HG02678 (cell line): ENCODE data around the gene RHOU.
"Not testable (repeated sequence)": the region's sequence is repeated elsewhere in the genome, so short reads cannot be mapped to it uniquely, and the experiment has no call there.

ENCODE experiments used
- ATAC-seq: cut with Tn5 transposase; IDR thresholded peaks from one replicate; pipeline ENCODE4 v1.9.1; 2021; ENCODE audit warnings: mild to moderate bottlenecking, moderate library complexity; ENCODE audit not compliant: unreplicated experiment

The RHOU gene

GRCh38 chr1:228734881-228735801 lies at the start of gene RHOU:
Gene RHOU (plus strand): TSS chr1:228735479. CDS start chr1:228735743, 264 bp downstream.
- ATAC-seq: peak; percentile 80

DNA sequence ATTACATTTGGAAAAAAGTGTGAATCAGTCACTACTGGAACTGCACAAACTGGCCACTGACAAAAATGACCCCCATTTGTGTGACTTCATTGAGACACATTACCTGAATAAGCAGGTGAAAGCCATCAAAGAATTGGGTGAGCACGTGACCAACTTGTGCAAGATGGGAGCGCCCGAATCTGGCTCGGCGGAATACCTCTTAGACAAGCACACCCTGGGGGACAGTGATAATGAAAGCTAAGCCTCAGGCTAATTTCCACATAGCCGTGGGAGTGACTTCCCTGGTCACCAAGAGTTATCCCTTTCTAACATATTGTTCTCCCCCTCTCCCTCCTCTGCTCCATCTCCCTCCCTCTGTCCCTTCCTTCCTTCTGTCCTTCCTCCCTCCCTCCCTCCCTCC lies 47.7 kb upstream of the RHOU start:
- no peak for ATAC-seq

DNA sequence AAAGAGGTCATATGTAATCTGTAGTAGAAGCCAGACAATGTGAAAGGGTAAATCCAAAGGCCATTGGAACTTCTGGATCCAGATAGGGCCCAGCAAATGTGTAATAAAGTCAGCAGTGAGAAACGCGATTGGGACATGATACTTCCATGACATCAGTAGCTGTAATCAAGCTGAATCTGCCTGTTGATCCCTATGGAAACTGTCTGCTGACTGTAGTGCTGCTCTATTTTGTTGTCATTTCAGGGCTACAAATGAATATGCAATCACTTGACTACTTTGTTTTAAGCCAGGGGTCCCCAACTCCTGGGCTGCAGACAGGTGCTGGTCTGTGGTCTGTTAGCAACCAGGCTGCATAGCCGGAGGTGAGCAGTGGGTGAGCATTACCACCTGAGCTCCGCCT lies 46.0 kb upstream of the RHOU start:
- ATAC-seq: no peak

DNA sequence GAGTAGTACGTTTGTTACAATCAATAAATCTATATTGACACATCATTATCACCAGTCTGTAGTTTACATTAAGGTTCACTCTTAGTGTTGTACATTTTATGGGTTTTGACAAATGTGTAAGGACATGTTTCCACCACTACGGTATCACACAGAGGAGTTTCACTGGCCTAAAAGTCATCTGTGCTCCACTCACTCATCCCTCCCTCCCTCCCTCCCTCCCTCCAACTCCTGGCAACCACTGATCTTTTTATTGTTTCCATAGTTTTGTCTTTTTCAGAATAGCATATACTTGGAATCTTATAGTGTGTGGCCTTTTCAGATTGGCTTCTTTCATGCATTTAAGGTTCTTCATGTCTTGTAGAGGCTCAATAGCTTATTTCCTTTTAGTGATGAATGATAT lies 44.1 kb upstream of the RHOU start:
- no peak for ATAC-seq

DNA sequence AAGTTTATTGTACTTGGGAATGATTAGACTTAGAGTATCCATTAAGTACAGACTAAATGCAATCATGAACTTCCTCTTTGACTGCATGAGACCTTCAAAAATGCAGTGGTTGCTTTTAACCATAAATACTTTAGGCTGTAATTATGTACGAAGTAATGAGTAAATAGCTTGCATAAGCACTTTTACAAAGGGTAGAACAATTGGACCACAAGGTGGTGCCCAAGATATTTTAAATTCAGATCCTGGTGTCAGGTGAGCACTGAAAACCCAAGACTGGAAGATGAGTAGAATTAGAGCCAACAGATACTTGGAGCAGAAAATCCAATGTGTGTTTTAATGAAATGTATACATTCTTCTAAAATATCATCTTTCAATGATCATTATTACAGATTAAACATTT lies 43.4 kb upstream of the RHOU start:
- no peak for ATAC-seq

- ATAC-seq: not testable (repeated sequence)
These were observed 40.8 kb upstream of the RHOU start for GRCh38 chr1:228694447-228694846.

DNA sequence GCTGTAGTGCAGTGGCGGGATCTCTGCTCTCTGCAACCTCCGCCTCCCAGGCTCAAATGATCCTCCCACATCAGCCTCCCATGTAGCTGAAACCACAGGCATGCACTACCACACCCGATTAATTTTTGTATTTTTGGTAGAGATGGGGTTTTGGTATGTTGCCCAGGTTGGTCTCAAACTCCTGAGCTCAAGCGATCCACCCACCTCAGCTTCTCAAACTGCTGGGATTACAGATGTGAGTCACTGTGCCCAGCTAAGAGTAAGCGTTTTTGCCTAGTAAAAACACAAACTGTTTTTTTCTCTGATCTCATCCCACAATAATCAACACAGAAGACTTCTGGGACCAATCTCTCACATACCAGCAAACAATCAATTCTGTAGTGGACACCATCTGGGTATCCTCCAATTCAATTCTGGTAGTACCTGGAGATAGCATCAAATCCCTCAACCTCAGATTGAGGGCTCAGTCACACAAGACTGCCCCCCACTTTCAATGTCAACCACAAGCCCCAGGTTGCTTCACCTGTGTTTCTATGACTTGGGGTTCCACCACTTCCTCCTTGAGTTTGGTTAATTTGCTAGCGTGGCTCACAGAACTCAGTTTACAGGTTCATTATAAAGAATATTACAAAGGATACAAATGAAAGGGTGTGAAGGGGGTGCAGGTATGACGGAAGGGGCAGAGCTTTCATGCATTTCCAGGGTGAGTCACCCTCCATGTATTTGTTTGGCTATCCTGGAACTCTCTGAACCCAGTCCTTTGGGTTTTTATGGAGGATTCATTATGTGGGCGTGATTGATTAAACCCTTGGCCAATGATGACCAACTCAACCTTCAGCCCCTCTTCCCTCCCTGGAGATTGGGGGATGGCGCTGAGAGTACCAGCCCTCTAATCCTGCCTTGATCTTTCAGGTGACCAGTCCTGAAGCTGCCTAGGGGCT lies 40.0 kb upstream of the RHOU start:
- ATAC-seq: no peak

- no peak for ATAC-seq
These were observed 37.9 kb upstream of the RHOU start for GRCh38 chr1:228697207-228698016.

DNA sequence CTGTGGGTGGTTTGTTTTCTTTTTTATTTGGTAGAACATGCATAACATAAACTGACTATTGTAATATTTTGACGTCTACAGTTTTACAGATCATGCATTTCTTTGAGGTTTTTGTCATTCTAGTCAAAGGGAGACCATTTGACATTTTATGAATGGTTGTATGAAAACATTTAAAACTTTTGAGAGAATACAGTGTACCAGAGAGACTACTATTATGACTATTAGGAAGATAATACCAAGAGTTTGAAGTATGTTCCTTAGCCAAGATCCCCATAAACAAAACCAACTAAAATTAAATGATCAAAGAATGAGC lies 37.3 kb upstream of the RHOU start:
- ATAC-seq: no peak

DNA sequence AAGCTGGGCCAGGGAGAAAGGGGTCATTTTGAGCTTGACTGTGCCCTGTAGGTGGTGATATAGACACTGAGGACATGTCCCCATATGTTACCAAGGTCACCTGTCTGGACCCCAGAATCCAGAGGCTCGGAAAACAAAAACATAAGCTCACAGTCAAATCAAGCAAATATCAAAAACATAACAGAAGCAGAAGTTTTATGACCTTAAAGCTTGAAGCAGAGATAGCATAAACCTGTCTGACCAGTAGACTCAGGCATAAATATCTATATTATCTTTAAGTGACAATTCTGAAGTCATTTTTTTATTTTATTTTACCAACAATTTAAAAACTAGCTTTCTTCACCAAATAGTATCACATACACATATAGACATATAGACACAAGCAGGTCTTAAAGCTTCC lies 32.8 kb upstream of the RHOU start:
- no peak for ATAC-seq

DNA sequence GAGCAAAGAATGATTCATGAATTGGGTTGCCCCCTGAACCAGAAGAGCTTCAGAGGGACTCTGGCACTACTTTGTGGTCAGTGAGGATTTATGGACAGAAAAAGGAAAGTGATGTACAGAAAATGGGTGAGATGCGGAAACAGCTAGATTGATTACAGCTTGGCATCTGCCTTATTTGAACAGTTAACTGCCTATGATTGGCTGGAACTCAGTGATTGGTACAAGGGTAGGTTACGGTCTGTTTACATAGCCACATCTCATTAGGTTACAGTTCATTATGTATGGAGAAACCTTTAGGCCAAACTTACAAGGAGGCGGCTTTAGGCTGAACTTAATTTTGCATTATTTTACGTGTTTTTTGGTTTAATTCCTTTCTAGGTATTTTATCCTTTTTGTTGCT lies 29.0 kb upstream of the RHOU start:
- ATAC-seq: no peak

DNA sequence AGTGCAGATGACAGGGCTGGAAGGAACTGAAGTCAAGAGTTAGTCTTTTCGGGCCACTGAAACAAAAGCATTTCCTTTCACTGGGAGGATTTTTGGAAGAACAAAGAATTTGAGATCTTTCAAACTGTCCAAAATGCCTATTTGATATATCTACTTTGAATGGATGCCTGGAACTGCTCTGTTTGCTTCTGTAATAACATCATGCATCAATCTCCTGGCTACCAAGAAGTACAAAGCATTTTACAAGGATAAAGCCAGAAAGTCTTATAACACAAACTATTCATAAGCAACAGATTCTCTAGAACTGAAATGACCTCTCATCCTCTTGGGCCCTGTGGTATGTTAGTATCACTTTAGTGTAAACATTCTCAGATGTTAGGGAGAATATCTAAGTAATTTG lies 18.2 kb upstream of the RHOU start:
- ATAC-seq: no peak

DNA sequence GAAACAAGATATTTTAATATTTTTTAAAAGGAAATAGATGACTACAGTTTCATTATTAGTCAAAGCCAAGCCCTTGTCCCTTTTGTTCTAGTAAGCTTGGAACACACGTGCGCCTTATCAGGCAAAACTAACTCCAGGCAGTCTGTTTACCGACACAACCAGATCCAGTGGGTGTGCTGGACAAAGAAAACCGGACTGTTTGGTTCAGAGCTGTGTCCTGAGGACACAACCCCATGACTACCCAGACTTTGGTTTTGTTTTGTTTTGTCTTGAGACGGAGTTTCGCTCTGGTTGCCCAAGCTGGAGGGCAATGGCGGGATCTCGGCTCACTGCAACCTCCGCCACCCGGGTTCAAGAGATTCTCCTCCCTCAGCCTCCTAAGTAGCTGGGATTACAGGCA lies 13.9 kb upstream of the RHOU start:
- ATAC-seq: no peak

- no peak for ATAC-seq
These were observed 12.0 kb upstream of the RHOU start for GRCh38 chr1:228723287-228723686.

DNA sequence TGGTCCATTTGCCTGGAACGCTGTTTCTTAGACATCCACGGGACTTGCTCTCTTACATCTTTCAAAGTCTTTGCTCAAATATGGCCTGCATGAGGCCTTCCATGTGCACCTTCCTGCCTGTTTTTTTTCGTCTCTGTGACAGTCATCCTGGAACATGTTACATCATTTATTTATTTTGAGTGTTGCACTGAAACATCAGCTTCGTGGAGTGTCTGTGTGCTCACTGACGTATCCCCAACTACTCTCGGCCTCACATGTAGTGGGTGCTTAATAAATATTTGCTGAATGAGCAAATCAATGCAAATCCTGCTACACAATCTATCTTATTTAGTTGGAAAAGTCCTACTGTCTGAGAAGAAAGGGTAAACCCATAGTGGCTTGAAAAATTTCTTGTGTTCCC lies 11.4 kb upstream of the RHOU start:
- no peak for ATAC-seq

DNA sequence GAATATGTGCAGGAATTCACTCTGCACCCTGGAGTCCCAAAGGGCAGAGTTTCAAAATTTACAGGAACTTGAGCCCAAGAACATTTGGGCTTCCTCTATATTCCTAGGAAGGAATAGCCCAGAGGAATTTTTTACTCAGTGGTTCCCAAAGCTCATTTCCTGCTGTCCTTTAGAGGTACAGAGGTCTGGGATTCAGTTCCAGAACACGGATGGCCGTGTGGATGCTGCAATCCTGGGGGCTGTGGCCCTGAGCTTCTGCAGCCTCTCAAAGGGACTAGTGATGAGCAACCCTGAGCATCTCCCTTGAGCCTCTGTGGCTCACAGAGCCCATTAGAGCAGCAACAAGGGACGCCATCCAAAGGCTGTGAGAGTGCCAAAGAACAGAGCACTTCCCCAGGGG lies 10.1 kb upstream of the RHOU start:
- ATAC-seq: no peak

DNA sequence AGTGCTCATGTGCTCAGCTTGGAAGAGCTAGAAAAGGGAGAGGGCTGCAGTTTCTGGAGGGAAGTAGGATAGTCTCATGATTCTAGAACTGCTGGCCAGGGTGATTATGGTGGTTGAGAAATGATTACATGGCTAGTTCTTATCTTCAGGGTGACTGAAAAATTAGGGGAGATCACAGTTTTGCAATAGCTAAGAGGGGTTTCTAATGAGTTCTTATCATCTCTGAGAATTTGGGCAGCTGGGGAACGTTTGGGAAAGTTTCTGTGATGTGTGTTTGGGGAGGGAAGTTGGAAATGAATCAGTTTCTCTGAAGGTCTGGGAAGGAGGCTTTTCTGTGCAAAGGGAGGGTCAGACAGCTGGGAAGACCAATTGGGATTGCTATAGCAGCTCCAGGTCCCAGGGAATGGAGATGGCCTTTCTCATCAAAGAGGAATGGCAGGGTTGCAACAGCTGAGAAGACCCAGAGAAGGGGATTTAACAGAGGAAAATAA lies 7.6 kb upstream of the RHOU start:
- no peak for ATAC-seq

GRCh38 chr1:228732426-228732825 lies 2.9 kb upstream of the RHOU start:
- ATAC-seq: no peak

- ATAC-seq: no peak
These were observed 1.7 kb upstream of the RHOU start for GRCh38 chr1:228733576-228733975.

DNA sequence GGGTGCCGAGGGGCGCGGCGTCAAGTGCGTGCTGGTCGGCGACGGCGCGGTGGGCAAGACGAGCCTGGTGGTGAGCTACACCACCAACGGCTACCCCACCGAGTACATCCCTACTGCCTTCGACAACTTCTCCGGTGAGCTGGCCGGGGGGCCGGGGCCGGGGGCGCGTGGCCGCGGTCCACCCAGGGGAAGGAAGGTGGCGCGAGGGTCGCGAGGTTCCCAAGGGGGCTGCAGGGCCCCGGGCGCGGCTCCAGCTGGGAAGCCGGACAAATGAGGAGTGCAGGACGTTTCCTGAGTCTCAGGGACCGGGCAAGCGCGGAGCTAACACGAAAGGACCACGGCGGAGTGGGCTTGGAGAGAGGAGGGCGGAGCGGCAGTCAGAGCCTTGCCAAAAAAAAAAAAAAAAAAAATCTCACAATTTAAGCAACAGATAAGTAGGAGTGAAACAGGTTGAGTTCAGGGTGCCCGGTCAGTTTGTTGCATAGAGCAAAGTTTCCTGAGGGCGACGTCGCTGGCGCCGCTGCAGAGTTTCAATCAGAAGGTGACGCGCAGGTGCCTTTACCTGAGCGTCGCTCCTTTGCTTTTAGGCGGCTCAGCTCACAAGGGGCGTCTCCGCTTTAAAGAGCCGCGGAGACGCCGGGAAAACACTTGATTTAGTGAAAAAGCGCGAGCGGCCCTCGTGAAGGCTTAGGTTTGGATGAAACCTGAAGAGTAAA lies 750 bp downstream of the RHOU start:
- ATAC-seq: peak; percentile 11
